ENCODE results near the gene CBX4. TPM values are rescaled to one million over a fixed set of nuclear protein-coding genes. Genes with fewer than 3 reads are reported as not detected.

Gene CBX4
- polyA plus RNA-seq, 2 donors = 10.7 to 15.8 TPM

DNA sequence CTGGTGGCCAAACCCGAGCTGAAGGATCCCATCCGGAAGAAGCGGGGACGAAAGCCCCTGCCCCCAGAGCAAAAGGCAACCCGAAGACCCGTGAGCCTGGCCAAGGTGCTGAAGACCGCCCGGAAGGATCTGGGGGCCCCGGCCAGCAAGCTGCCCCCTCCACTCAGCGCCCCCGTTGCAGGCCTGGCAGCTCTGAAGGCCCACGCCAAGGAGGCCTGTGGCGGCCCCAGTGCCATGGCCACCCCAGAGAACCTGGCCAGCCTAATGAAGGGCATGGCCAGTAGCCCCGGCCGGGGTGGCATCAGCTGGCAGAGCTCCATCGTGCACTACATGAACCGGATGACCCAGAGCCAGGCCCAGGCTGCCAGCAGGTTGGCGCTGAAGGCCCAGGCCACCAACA lies 55.3 kb downstream of the CBX4 start:
- 93 to 96% methylated on average over 18 of the region's 18 CpGs for WGBS, 2 donors
- Histone ChIP-seq H3K36me3 (ENCODE audit: control insufficient read depth in 2 of 2, insufficient read depth in 2 of 2, low read length in 1 of 2) (peaks cover 0 to 3% of the 10 kb centered on the region in 2 donors), H3K27ac (ENCODE audit: low read depth in 2 of 2, low read length in 1 of 2) (no peak overlapping the region), H3K4me3 (ENCODE audit: low read depth in 1 of 2, low read length in 2 of 2) (no peak overlapping the region), H3K9me3 (ENCODE audit: control insufficient read depth in 2 of 2, insufficient read depth in 1 of 2, low read depth in 1 of 2, low read length in 1 of 2) (no peaks in the 10 kb centered on the region), H3K27me3 (ENCODE audit: control insufficient read depth in 1 of 2, insufficient read depth in 2 of 2, low read length in 2 of 2) (no peaks in the 10 kb centered on the region), H3K4me1 (ENCODE audit: control insufficient read depth in 2 of 2, insufficient read depth in 2 of 2, low read length in 1 of 2) (peaks cover 0 to 3% of the 10 kb centered on the region in 2 donors)

Other genes starting within 250 kb of the CBX4 start
- gene RBFOX3, start 228.4 kb downstream of the CBX4 start, polyA plus RNA-seq = 1 to 10 TPM; 3.6 to 5.3 TPM
- gene ENPP7, start 108.5 kb downstream of the CBX4 start, polyA plus RNA-seq = not detected
- 1 to 10 TPM; 2.1 to 3.3 TPM for gene CBX2, start 61.3 kb downstream of the CBX4 start, polyA plus RNA-seq
- gene CBX8, start 42.4 kb downstream of the CBX4 start, polyA plus RNA-seq = 1 to 10 TPM; 2.2 to 3.2 TPM
- 1 to 10 TPM; 2.4 to 3.8 TPM for gene TBC1D16, start 196.4 kb upstream of the CBX4 start, polyA plus RNA-seq
- 1 to 10 TPM in 1 of 2 donors, under 1 TPM in 1; 0.48 to 1.3 TPM for gene CCDC40, start 197.2 kb upstream of the CBX4 start, polyA plus RNA-seq

Data from esophagus (tissue), 2 donors.